PC-3 (cell line): ENCODE results near the gene EDEM3. TPM values are rescaled to one million over a fixed set of nuclear protein-coding genes. Genes with fewer than 3 reads are reported as not detected.

Experiments used
- ATAC-seq: fragments of 200-7000 bp; cut with Tn5 transposase; 2 replicates; pipeline ENCODE4 v1.9.1; 2020; ENCODE audit warnings: mild to moderate bottlenecking, moderate library complexity
- BruUV-seq: library from RNA; stranded (reverse); fragments of 400-500 nt; replicated peaks from 2 replicates; lab custom pipeline; 2021; lab: Mats Ljungman, UMichigan
- CTCF ChIA-PET: fragments of 300-600 bp; sonication (Branson Sonifier 250); formaldehyde crosslinking; loops from one replicate; lab custom pipeline; 2022; ENCODE audit warnings: antibody characterized with exemption; lab: Charles Lee
- POLR2A ChIA-PET: fragments of 300-600 bp; sonication (Branson Sonifier 250); formaldehyde crosslinking; loops from one replicate; lab custom pipeline; 2022; ENCODE audit warnings: antibody characterized with exemption; ENCODE audit not compliant: unreplicated experiment; lab: Charles Lee
- DNase-seq: peaks from one replicate; pipeline ENCODE4 v3.0.0-alpha.2; 2015
- H2AFZ ChIP-seq: fragments of 300-600 bp; sonication (generic); 2 replicates; pipeline ENCODE4 v1.6.0; 2016; ENCODE audit warnings: antibody characterized with exemption, low read length
- H3F3A ChIP-seq: fragments of 300-600 bp; sonication (generic); one replicate; pipeline ENCODE4 v1.6.0; 2017; ENCODE audit warnings: antibody characterized with exemption, low read length, control low read depth, mild to moderate bottlenecking; ENCODE audit not compliant: unreplicated experiment
- H3K27ac ChIP-seq: fragments of 300-600 bp; sonication (generic); 2 replicates; pipeline ENCODE4 v1.5.1; 2016; ENCODE audit warnings: mild to moderate bottlenecking, low read length
- H3K27me3 ChIP-seq: fragments of 300-600 bp; sonication (generic); 2 replicates; pipeline ENCODE4 v1.6.1; 2016; ENCODE audit warnings: low read length, mixed read lengths
- H3K36me3 ChIP-seq: fragments of 300-600 bp; sonication (generic); 2 replicates; pipeline ENCODE4 v1.6.1; 2016; ENCODE audit warnings: low read depth, mixed run types, low read length, mixed read lengths
- H3K4me1 ChIP-seq: fragments of 300-600 bp; sonication (generic); 2 replicates; pipeline ENCODE4 v1.5.1; 2016; ENCODE audit warnings: low read length; ENCODE audit not compliant: insufficient read depth
- H3K4me2 ChIP-seq: fragments of 300-600 bp; sonication (generic); 2 replicates; pipeline ENCODE4 v1.6.0; 2016; ENCODE audit warnings: low read length
- H3K4me3 ChIP-seq: fragments of 300-600 bp; sonication (generic); 2 replicates; pipeline ENCODE4 v1.5.1; 2016; ENCODE audit warnings: mild to moderate bottlenecking, low read length, mixed read lengths
- H3K79me2 ChIP-seq: fragments of 300-600 bp; sonication (generic); 2 replicates; pipeline ENCODE4 v1.6.1; 2017; ENCODE audit warnings: low read length, mixed read lengths
- H3K9ac ChIP-seq: fragments of 300-600 bp; sonication (generic); 2 replicates; pipeline ENCODE4 v1.6.0; 2016; ENCODE audit warnings: mild to moderate bottlenecking, low read length
- H3K9me2 ChIP-seq: fragments of 300-600 bp; sonication (generic); replicated peaks from 2 replicates; pipeline ENCODE4 v1.6.1; 2016; ENCODE audit warnings: mixed run types, low read length, mixed read lengths
- H3K9me3 ChIP-seq: fragments of 300-600 bp; sonication (generic); 2 replicates; pipeline ENCODE4 v1.6.1; 2016; ENCODE audit warnings: low read length, mixed read lengths
- H4K20me1 ChIP-seq: fragments of 300-600 bp; sonication (generic); 2 replicates; pipeline ENCODE4 v1.6.1; 2016; ENCODE audit warnings: low read length, mixed read lengths
- CTCF ChIP-seq: fragments of 300-600 bp; sonication (generic); conservative IDR thresholded peaks from 2 replicates; pipeline ENCODE4 v1.5.1; 2017; ENCODE audit warnings: antibody characterized with exemption, low read depth, mild to moderate bottlenecking, low read length
- EZH2 ChIP-seq: fragments of 300-600 bp; sonication (generic); IDR thresholded peaks from one replicate; pipeline ENCODE4 v1.6.1; 2017; ENCODE audit warnings: antibody characterized with exemption, mild to moderate bottlenecking, low read length; ENCODE audit not compliant: unreplicated experiment
- EZH2phosphoT487 ChIP-seq: fragments of 300-600 bp; sonication (generic); IDR thresholded peaks from 2 replicates; pipeline ENCODE4 v1.6.1; 2018; ENCODE audit warnings: mild to moderate bottlenecking, antibody characterized with exemption, low read length, borderline replicate concordance
- intact Hi-C: fragments of 100-400 bp; cut with micrococcal nuclease; formaldehyde crosslinking; loops from 2 replicates; pipeline ENCODE4 v1.9.0; 2023
- total RNA-seq: library from RNA; depleted of rRNA; stranded (reverse); fragments of >200 nt; gene quantifications from 2 replicates; pipeline ENCODE4 v1.2.3, GENCODE V29; 2014

The EDEM3 gene
- total RNA-seq, 1 experiment from 2014 or later = 16.2 TPM

- Histone ChIP-seq H3K9me3 (no peaks in the 10 kb centered on the region), H3K27me3 (no peaks in the 10 kb centered on the region), H3F3A (peaks cover 4% of the 10 kb centered on the region), H3K27ac (peak overlapping the region; percentile 73), H3K36me3 (no peaks in the 10 kb centered on the region), H4K20me1 (no peaks in the 10 kb centered on the region), H2AFZ (no peak overlapping the region), H3K9ac (0 out of 2 replicates have a peak overlapping the region, but pooled peaks have one; percentile 8), H3K4me1 (peaks cover 28% of the 10 kb centered on the region), H3K9me2 (no peaks in the 10 kb centered on the region), H3K4me3 (no peak overlapping the region), H3K79me2 (no peaks in the 10 kb centered on the region), H3K4me2 (peak overlapping the region; percentile 15; the same call in 1 of the 2 replicates)
- ChIA-PET POLR2A (no interaction called here), CTCF (no interaction called here)
- no TSS peak for BruUV-seq
- TF ChIP-seq EZH2 (no peak), EZH2phosphoT487 (no peak), CTCF (no peak)
- intact Hi-C loops = no loop called here
- DNase-seq = no peak
- peak; percentile 23 for ATAC-seq
Measured at GRCh38 chr1:184803180-184803492, 48.5 kb upstream of the EDEM3 start.

GRCh38 chr1:184802354-184803179, 47.9 kb upstream of the EDEM3 start:
- Histone ChIP-seq H3K9me2 (no peaks in the 10 kb centered on the region), H3K9me3 (no peaks in the 10 kb centered on the region), H3K79me2 (no peaks in the 10 kb centered on the region), H3K4me1 (peaks cover 28% of the 10 kb centered on the region), H3K36me3 (no peaks in the 10 kb centered on the region), H3K9ac (peak overlapping the region; percentile 40; the same call in 1 of the 2 replicates), H3K27me3 (no peaks in the 10 kb centered on the region), H3F3A (peaks cover 4% of the 10 kb centered on the region), H3K4me3 (no peak overlapping the region), H3K4me2 (peak overlapping the region; percentile 15; the same call in 1 of the 2 replicates), H4K20me1 (no peaks in the 10 kb centered on the region), H2AFZ (no peak overlapping the region), H3K27ac (peak overlapping the region; percentile 73)
- DNase-seq = peak; percentile 42
- ChIA-PET POLR2A (no interaction called here), CTCF (no interaction called here)
- peak; percentile 16 for ATAC-seq
- TF ChIP-seq EZH2 (no peak), EZH2phosphoT487 (no peak), CTCF (no peak)
- BruUV-seq = no TSS peak
- intact Hi-C loops = no loop called here

GRCh38 chr1:184801503-184801902, 46.8 kb upstream of the EDEM3 start:
- no peaks in the 10 kb centered on the region for H3K27me3 ChIP-seq
- no peaks in the 10 kb centered on the region for H3K36me3 ChIP-seq
- no peak overlapping the region for H3K4me2 ChIP-seq
- H4K20me1 ChIP-seq = no peaks in the 10 kb centered on the region
- no peak for TF ChIP-seq EZH2phosphoT487
- TF ChIP-seq EZH2 = no peak
- TF ChIP-seq CTCF = no peak
- no peaks in the 10 kb centered on the region for H3K9me2 ChIP-seq
- H3K27ac ChIP-seq = no peak overlapping the region
- ChIA-PET POLR2A (no interaction called here), CTCF (interaction anchor here (0.5 kb wide), 1 partner anchor 10 kb away, joined by 3 read pairs; no protein-coding TSS in a partner anchor)
- H3F3A ChIP-seq = peaks cover 4% of the 10 kb centered on the region
- H3K4me3 ChIP-seq = no peak overlapping the region
- H2AFZ ChIP-seq = no peak overlapping the region
- no peaks in the 10 kb centered on the region for H3K79me2 ChIP-seq
- no peak; the same call in 1 of the 2 replicates for ATAC-seq
- intact Hi-C loops = no loop called here
- peaks cover 28% of the 10 kb centered on the region for H3K4me1 ChIP-seq
- no peak overlapping the region for H3K9ac ChIP-seq
- H3K9me3 ChIP-seq = no peaks in the 10 kb centered on the region
- peak; percentile 36 for DNase-seq
- BruUV-seq = no TSS peak
